Measurements from ENCODE around the gene MOB3A. TPM values are rescaled to one million over a fixed set of nuclear protein-coding genes. Genes with fewer than 3 reads are reported as not detected.

Gene MOB3A
- total and polyA plus RNA-seq, 10 of the 15 experiments (the other 5 are each of a cell fraction or from before 2014, with no cell fraction given) = 7.5 to 229 (median 79.4) TPM

GRCh38 chr19:2120821-2121220 is 24.7 kb upstream of the MOB3A start:
- H3K4me1 ChIP-seq (ENCODE audit: control insufficient read depth, insufficient read depth, low read length) = no peaks in the 10 kb centered on the region
- BruUV-seq (replicated peaks) = no TSS peak
- FAIRE-seq (no peak), ATAC-seq (no peak), DNase-seq (ENCODE audit: low read depth, low spot score) (no peak)
- ChIA-PET CTCF (no interaction called here), SMC1A (ENCODE audit: uncharacterized antibody, unreplicated experiment) (no interaction called here), RAD21 (ENCODE audit: unreplicated experiment) (no interaction called here), POLR2A (no interaction called here)
- intact Hi-C loops (cut with micrococcal nuclease; ENCODE audit: unreplicated experiment) = no loop called here
- in situ Hi-C loops (cut with MboI) = no loop called here
- H3K9ac ChIP-seq (ENCODE audit: control insufficient read depth, insufficient read depth, low read length) = no peak overlapping the region
- H3K79me2 ChIP-seq (ENCODE audit: control insufficient read depth, insufficient read depth, low read length) = no peaks in the 10 kb centered on the region
- 96% methylated on average over 26 of the region's 26 CpGs for WGBS (ENCODE audit: insufficient coverage, insufficient replicate concordance, low lambda C conversion rate, missing lambda C conversion rate)
- H3K27me3 ChIP-seq (replicated peaks in 1 of 2; ENCODE audit: control insufficient read depth in 2 of 2, insufficient read depth in 2 of 2, low read length in 1 of 2) = no peaks in the 10 kb centered on the region
- no peak overlapping the region for H3K27ac ChIP-seq (ENCODE audit: control insufficient read depth, insufficient read depth)
- TF ChIP-seq TBL1XR1 (IDR thresholded peaks at IDR 0.05; ENCODE audit: low read depth, low read length) (no peak), POLR2A (IDR thresholded peaks at IDR 0.05; ENCODE audit: low read depth, low read length) (0 out of 2 replicates have a peak, but pooled peaks have one; percentile 30)
- no peak overlapping the region for H3K4me2 ChIP-seq (ENCODE audit: control insufficient read depth, insufficient read depth)
- no peaks in the 10 kb centered on the region for H3K9me3 ChIP-seq (replicated peaks; ENCODE audit: control insufficient read depth, insufficient read depth, low read length)
- no peak overlapping the region for H3K4me3 ChIP-seq
- peaks cover 6 to 54% of the 10 kb centered on the region in 2 experiments; a peak in 3 of 4 replicates for H3K36me3 ChIP-seq (ENCODE audit: control insufficient read depth in 2 of 2, insufficient read depth in 2 of 2, low read length in 1 of 2)
- no peaks in the 10 kb centered on the region for H4K20me1 ChIP-seq (ENCODE audit: control insufficient read depth, insufficient read depth)
- H2AFZ ChIP-seq (ENCODE audit: control insufficient read depth, low read depth, low read length) = no peak overlapping the region

GRCh38 chr19:2119921-2120785 is 24.0 kb upstream of the MOB3A start:
- ATAC-seq = no peak
- DNase-seq (ENCODE audit: low read depth, low spot score) = no peak
- H3K9ac ChIP-seq (ENCODE audit: control insufficient read depth, insufficient read depth, low read length) = no peak overlapping the region
- H3K9me3 ChIP-seq (replicated peaks; ENCODE audit: control insufficient read depth, insufficient read depth, low read length) = no peaks in the 10 kb centered on the region
- ChIA-PET POLR2A (no interaction called here), SMC1A (ENCODE audit: uncharacterized antibody, unreplicated experiment) (no interaction called here), RAD21 (ENCODE audit: unreplicated experiment) (no interaction called here), CTCF (no interaction called here)
- H4K20me1 ChIP-seq (ENCODE audit: control insufficient read depth, insufficient read depth) = no peaks in the 10 kb centered on the region
- H3K27me3 ChIP-seq (replicated peaks in 1 of 2; ENCODE audit: control insufficient read depth in 2 of 2, insufficient read depth in 2 of 2, low read length in 1 of 2) = no peaks in the 10 kb centered on the region
- no peak for FAIRE-seq
- no TSS peak for BruUV-seq (replicated peaks)
- H3K4me2 ChIP-seq (ENCODE audit: control insufficient read depth, insufficient read depth) = no peak overlapping the region
- in situ Hi-C loops (cut with MboI) = no loop called here
- no peak overlapping the region for H2AFZ ChIP-seq (ENCODE audit: control insufficient read depth, low read depth, low read length)
- peaks cover 4 to 60% of the 10 kb centered on the region in 2 experiments; a peak in 3 of 4 replicates for H3K36me3 ChIP-seq (ENCODE audit: control insufficient read depth in 2 of 2, insufficient read depth in 2 of 2, low read length in 1 of 2)
- no peaks in the 10 kb centered on the region for H3K4me1 ChIP-seq (ENCODE audit: control insufficient read depth, insufficient read depth, low read length)
- H3K27ac ChIP-seq (ENCODE audit: control insufficient read depth, insufficient read depth) = no peak overlapping the region
- H3K4me3 ChIP-seq = no peak overlapping the region
- H3K79me2 ChIP-seq (ENCODE audit: control insufficient read depth, insufficient read depth, low read length) = no peaks in the 10 kb centered on the region
- intact Hi-C loops (cut with micrococcal nuclease; ENCODE audit: unreplicated experiment) = no loop called here
- 97% methylated on average over 29 of the region's 31 CpGs for WGBS (ENCODE audit: insufficient coverage, insufficient replicate concordance, low lambda C conversion rate, missing lambda C conversion rate)
- no peak for TF ChIP-seq STAT1 (conservative IDR thresholded peaks at IDR 0.05)
- no peak for TF ChIP-seq PBX3 (IDR thresholded peaks at IDR 0.05; ENCODE audit: insufficient replicate concordance, low read depth, low read length)
- TF ChIP-seq GABPA (IDR thresholded peaks at IDR 0.05; ENCODE audit: low read depth) = no peak
- no peak for TF ChIP-seq USF2 (IDR thresholded peaks at IDR 0.05; ENCODE audit: borderline replicate concordance, low read depth, low read length)
- no peak for TF ChIP-seq CHD2 (IDR thresholded peaks at IDR 0.05; ENCODE audit: borderline replicate concordance, low read depth, low read length)
- no peak for TF ChIP-seq RELA (IDR thresholded peaks at IDR 0.05; ENCODE audit: borderline replicate concordance, partially characterized antibody)
- no peak for TF ChIP-seq ZBTB33 (IDR thresholded peaks at IDR 0.05)
- TF ChIP-seq HCFC1 (IDR thresholded peaks at IDR 0.05; ENCODE audit: low read length) = no peak
- no peak for TF ChIP-seq ATF7 (IDR thresholded peaks at IDR 0.05; ENCODE audit: low read depth)

Data from GM12878 (cell line).